ENCODE data around the gene PACSIN2. TPM values are rescaled to one million over a fixed set of nuclear protein-coding genes. Genes with fewer than 3 reads are reported as not detected.
A peak's percentile ranks its signal among the peaks of the same experiment; 100 is the strongest.

Gene PACSIN2
- total RNA-seq, 3 donors from 2014 or later, result 132 to 184 (median 152) TPM

- no peaks in the 10 kb centered on the region for H3K36me3 ChIP-seq (ENCODE audit: low read depth)
- H3K4me1 ChIP-seq (ENCODE audit: low read depth), result peaks cover 15% of the 10 kb centered on the region
- ATAC-seq (no peak), DNase-seq (no peak)
- intact Hi-C loops (cut with DNase I, micrococcal nuclease), result no loop called here
- no peak overlapping the region for H3K4me3 ChIP-seq
- TF ChIP-seq, protein P1, sequence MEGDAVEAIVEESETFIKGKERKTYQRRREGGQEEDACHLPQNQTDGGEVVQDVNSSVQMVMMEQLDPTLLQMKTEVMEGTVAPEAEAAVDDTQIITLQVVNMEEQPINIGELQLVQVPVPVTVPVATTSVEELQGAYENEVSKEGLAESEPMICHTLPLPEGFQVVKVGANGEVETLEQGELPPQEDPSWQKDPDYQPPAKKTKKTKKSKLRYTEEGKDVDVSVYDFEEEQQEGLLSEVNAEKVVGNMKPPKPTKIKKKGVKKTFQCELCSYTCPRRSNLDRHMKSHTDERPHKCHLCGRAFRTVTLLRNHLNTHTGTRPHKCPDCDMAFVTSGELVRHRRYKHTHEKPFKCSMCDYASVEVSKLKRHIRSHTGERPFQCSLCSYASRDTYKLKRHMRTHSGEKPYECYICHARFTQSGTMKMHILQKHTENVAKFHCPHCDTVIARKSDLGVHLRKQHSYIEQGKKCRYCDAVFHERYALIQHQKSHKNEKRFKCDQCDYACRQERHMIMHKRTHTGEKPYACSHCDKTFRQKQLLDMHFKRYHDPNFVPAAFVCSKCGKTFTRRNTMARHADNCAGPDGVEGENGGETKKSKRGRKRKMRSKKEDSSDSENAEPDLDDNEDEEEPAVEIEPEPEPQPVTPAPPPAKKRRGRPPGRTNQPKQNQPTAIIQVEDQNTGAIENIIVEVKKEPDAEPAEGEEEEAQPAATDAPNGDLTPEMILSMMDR (IDR thresholded peaks at IDR 0.05), result no peak
- no peaks in the 10 kb centered on the region for H3K9me3 ChIP-seq
Observed at GRCh38 chr22:42951093-42951710, 63.7 kb downstream of the PACSIN2 start.

GRCh38 chr22:42950281-42950680, 64.7 kb downstream of the PACSIN2 start:
- H3K9me3 ChIP-seq, result no peaks in the 10 kb centered on the region
- DNase-seq, result no peak
- no peak overlapping the region for H3K4me3 ChIP-seq
- H3K4me1 ChIP-seq (ENCODE audit: low read depth), result peaks cover 15% of the 10 kb centered on the region
- TF ChIP-seq, protein P1 (IDR thresholded peaks at IDR 0.05), result no peak
- intact Hi-C loops (cut with DNase I, micrococcal nuclease), result no loop called here
- no peak for ATAC-seq
- no peaks in the 10 kb centered on the region for H3K36me3 ChIP-seq (ENCODE audit: low read depth)

- intact Hi-C loops (cut with DNase I, micrococcal nuclease), result no loop called here
- no peak overlapping the region for H3K4me3 ChIP-seq
- H3K9me3 ChIP-seq, result no peaks in the 10 kb centered on the region
- peaks cover 15% of the 10 kb centered on the region for H3K4me1 ChIP-seq (ENCODE audit: low read depth)
- TF ChIP-seq, protein P1 (IDR thresholded peaks at IDR 0.05), result no peak
- ATAC-seq, result peak; percentile 67
- no peaks in the 10 kb centered on the region for H3K36me3 ChIP-seq (ENCODE audit: low read depth)
- no peak for DNase-seq
Observed at GRCh38 chr22:42949159-42949558, 65.8 kb downstream of the PACSIN2 start.

DNA sequence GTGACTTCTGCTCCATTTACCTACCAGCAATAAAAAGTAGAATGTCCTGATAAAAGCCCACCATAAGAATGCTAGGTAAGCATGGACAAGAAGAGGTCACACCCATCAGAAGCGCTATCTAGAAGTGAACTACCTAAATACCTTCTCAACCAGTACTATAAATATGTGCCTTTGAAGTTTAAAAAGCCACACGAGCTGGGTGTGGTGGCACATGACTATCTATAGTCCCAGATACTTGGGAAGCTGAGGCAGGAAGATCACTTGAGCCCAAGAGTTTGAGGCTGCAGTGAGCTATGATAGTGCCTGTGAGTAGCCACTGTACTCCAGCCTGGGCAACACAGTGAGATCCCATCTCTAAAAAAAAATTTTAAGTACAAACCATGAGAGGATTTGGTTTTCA, 66.7 kb downstream of the PACSIN2 start:
- ATAC-seq (peak; percentile 29), DNase-seq (no peak)
- TF ChIP-seq, protein P1 (IDR thresholded peaks at IDR 0.05), result no peak
- intact Hi-C loops (cut with DNase I, micrococcal nuclease), result no loop called here
- no peak overlapping the region for H3K4me3 ChIP-seq
- no peaks in the 10 kb centered on the region for H3K9me3 ChIP-seq
- H3K4me1 ChIP-seq (ENCODE audit: low read depth), result peaks cover 10% of the 10 kb centered on the region
- no peaks in the 10 kb centered on the region for H3K36me3 ChIP-seq (ENCODE audit: low read depth)

GRCh38 chr22:42947211-42947990, 67.5 kb downstream of the PACSIN2 start:
- ATAC-seq (peak; percentile 44), DNase-seq (no peak)
- H3K4me3 ChIP-seq, result no peak overlapping the region
- TF ChIP-seq, protein P1 (IDR thresholded peaks at IDR 0.05), result no peak
- peaks cover 10% of the 10 kb centered on the region for H3K4me1 ChIP-seq (ENCODE audit: low read depth)
- intact Hi-C loops (cut with DNase I, micrococcal nuclease), result no loop called here
- H3K36me3 ChIP-seq (ENCODE audit: low read depth), result no peaks in the 10 kb centered on the region
- H3K9me3 ChIP-seq, result no peaks in the 10 kb centered on the region

Measured in mucosa of descending colon (tissue), 3 donors.